ENCODE results near the gene TIMELESS.

The TIMELESS gene

GRCh38 chr12:56477521-56478225 is 28.4 kb upstream of the TIMELESS start:
- H3K27ac Mint-ChIP-seq = no peak overlapping the region
- no peaks in the 10 kb centered on the region for H3K9me3 Mint-ChIP-seq
- no peak overlapping the region for H3K4me3 Mint-ChIP-seq
- no peaks in the 10 kb centered on the region for H3K27me3 Mint-ChIP-seq
- CTCF ChIA-PET = no interaction called here
- DNase-seq = no peak
- no peaks in the 10 kb centered on the region for H3K4me1 Mint-ChIP-seq
- H3K36me3 Mint-ChIP-seq = peaks cover 3% of the 10 kb centered on the region

GRCh38 chr12:56476972-56477432 is 27.8 kb upstream of the TIMELESS start:
- no peak for DNase-seq
- Mint-ChIP-seq H3K4me3 (no peak overlapping the region), H3K9me3 (no peaks in the 10 kb centered on the region), H3K36me3 (peaks cover 3% of the 10 kb centered on the region), H3K27me3 (no peaks in the 10 kb centered on the region), H3K4me1 (peaks cover 2% of the 10 kb centered on the region), H3K27ac (no peak overlapping the region)
- CTCF ChIA-PET = no interaction called here

GRCh38 chr12:56476143-56476542 is 26.9 kb upstream of the TIMELESS start:
- peaks cover 5% of the 10 kb centered on the region for H3K4me1 Mint-ChIP-seq
- CTCF ChIA-PET = interaction anchor here (1.5 kb wide), 1 partner anchor 37 kb away, joined by 4 read pairs; no protein-coding TSS in a partner anchor
- DNase-seq = no peak
- no peak overlapping the region for H3K27ac Mint-ChIP-seq
- no peaks in the 10 kb centered on the region for H3K27me3 Mint-ChIP-seq
- H3K4me3 Mint-ChIP-seq = no peak overlapping the region
- peaks cover 3% of the 10 kb centered on the region for H3K36me3 Mint-ChIP-seq
- no peaks in the 10 kb centered on the region for H3K9me3 Mint-ChIP-seq

GRCh38 chr12:56474389-56474788 is 25.2 kb upstream of the TIMELESS start:
- CTCF ChIA-PET = interaction anchor here (1.4 kb wide), 1 partner anchor 11 kb away, joined by 4 read pairs; no protein-coding TSS in a partner anchor
- H3K36me3 Mint-ChIP-seq = peaks cover 10% of the 10 kb centered on the region
- no peaks in the 10 kb centered on the region for H3K9me3 Mint-ChIP-seq
- H3K4me3 Mint-ChIP-seq = no peak overlapping the region
- no peak for DNase-seq
- H3K4me1 Mint-ChIP-seq = peaks cover 16% of the 10 kb centered on the region
- no peaks in the 10 kb centered on the region for H3K27me3 Mint-ChIP-seq
- H3K27ac Mint-ChIP-seq = no peak overlapping the region

GRCh38 chr12:56469007-56469930 is 20.0 kb upstream of the TIMELESS start:
- Mint-ChIP-seq H3K27me3 (peaks cover 3% of the 10 kb centered on the region), H3K36me3 (peaks cover 7% of the 10 kb centered on the region), H3K4me1 (peaks cover 33% of the 10 kb centered on the region), H3K27ac (peak overlapping the region; percentile 98), H3K9me3 (no peaks in the 10 kb centered on the region), H3K4me3 (peak overlapping the region; percentile 89)
- CTCF ChIA-PET = interaction anchor here (0.6 to 1.2 kb wide), 5 partner anchors 10 to 263 kb away, joined by 3 to 7 read pairs (median 3); no protein-coding TSS in a partner anchor
- no peak for DNase-seq

GRCh38 chr12:56468216-56469006 is 19.2 kb upstream of the TIMELESS start, which contains the start of gene SPRYD4:
TSS of gene SPRYD4 (plus strand) at chr12:56468578. CDS start at chr12:56468592, 14 bp downstream.
- Mint-ChIP-seq H3K36me3 (peaks cover 7% of the 10 kb centered on the region), H3K4me3 (peak within 1 kb of the TSS; percentile 89), H3K9me3 (no peaks in the 10 kb centered on the region), H3K27me3 (peaks cover 4% of the 10 kb centered on the region), H3K4me1 (peaks cover 35% of the 10 kb centered on the region), H3K27ac (peak within 1 kb of the TSS; percentile 98)
- DNase-seq = peak; percentile 95
- CTCF ChIA-PET = interaction anchor here (1.2 kb wide), 1 partner anchor 10 kb away, joined by 3 read pairs; no protein-coding TSS in a partner anchor

GRCh38 chr12:56462565-56462964 is 13.3 kb upstream of the TIMELESS start:
- H3K27me3 Mint-ChIP-seq = peaks cover 4% of the 10 kb centered on the region
- no peak overlapping the region for H3K4me3 Mint-ChIP-seq
- no peaks in the 10 kb centered on the region for H3K36me3 Mint-ChIP-seq
- no peak for DNase-seq
- CTCF ChIA-PET = interaction anchor here (0.8 to 3.1 kb wide), 5 partner anchors 24 to 273 kb away, joined by 3 to 21 read pairs (median 7); partner anchors contain the start of genes ANKRD52 and STAT2
- H3K4me1 Mint-ChIP-seq = peaks cover 10% of the 10 kb centered on the region
- H3K9me3 Mint-ChIP-seq = no peaks in the 10 kb centered on the region
- no peak overlapping the region for H3K27ac Mint-ChIP-seq

- DNase-seq = no peak
- Mint-ChIP-seq H3K4me1 (peaks cover 7% of the 10 kb centered on the region), H3K36me3 (no peaks in the 10 kb centered on the region), H3K4me3 (no peak overlapping the region), H3K9me3 (no peaks in the 10 kb centered on the region), H3K27ac (no peak overlapping the region), H3K27me3 (peaks cover 4% of the 10 kb centered on the region)
- CTCF ChIA-PET = interaction anchor here (1.0 to 1.8 kb wide), 3 partner anchors 13 to 255 kb away, joined by 3 to 10 read pairs (median 4); partner anchors contain the start of gene TIMELESS
Observed at GRCh38 chr12:56461235-56462159, 12.3 kb upstream of the TIMELESS start.

GRCh38 chr12:56457817-56458216 is 8.6 kb upstream of the TIMELESS start:
- Mint-ChIP-seq H3K9me3 (no peaks in the 10 kb centered on the region), H3K27me3 (peaks cover 25% of the 10 kb centered on the region), H3K36me3 (no peaks in the 10 kb centered on the region), H3K4me3 (no peak overlapping the region), H3K4me1 (no peaks in the 10 kb centered on the region), H3K27ac (no peak overlapping the region)
- DNase-seq = no peak
- CTCF ChIA-PET = interaction anchor here (1.1 kb wide), 1 partner anchor 11 kb away, joined by 3 read pairs; the partner anchor contains the start of gene SPRYD4

- Mint-ChIP-seq H3K4me1 (peaks cover 5% of the 10 kb centered on the region), H3K9me3 (no peaks in the 10 kb centered on the region), H3K27ac (no peak within 1 kb of the TSS), H3K27me3 (peaks cover 27% of the 10 kb centered on the region), H3K4me3 (no peak within 1 kb of the TSS), H3K36me3 (no peaks in the 10 kb centered on the region)
- DNase-seq = no peak
- CTCF ChIA-PET = interaction anchor here (2.6 kb wide), 1 partner anchor 9 kb away, joined by 10 read pairs; no protein-coding TSS in a partner anchor
Observed at GRCh38 chr12:56454557-56454956, 5.3 kb upstream of the TIMELESS start, which contains the start of gene MIP. TSS of gene MIP (minus strand) at chr12:56454657. CDS start at chr12:56454613, 44 bp downstream.

GRCh38 chr12:56451147-56451546 is 1.9 kb upstream of the TIMELESS start:
- H3K4me1 Mint-ChIP-seq = peaks cover 19% of the 10 kb centered on the region
- peaks cover 27% of the 10 kb centered on the region for H3K27me3 Mint-ChIP-seq
- CTCF ChIA-PET = interaction anchor here (0.8 kb wide), 1 partner anchor 13 kb away, joined by 3 read pairs; no protein-coding TSS in a partner anchor
- no peak overlapping the region for H3K4me3 Mint-ChIP-seq
- peaks cover 3% of the 10 kb centered on the region for H3K36me3 Mint-ChIP-seq
- no peak for DNase-seq
- H3K27ac Mint-ChIP-seq = no peak overlapping the region
- no peaks in the 10 kb centered on the region for H3K9me3 Mint-ChIP-seq

GRCh38 chr12:56450241-56450640 is 1.0 kb upstream of the TIMELESS start:
- Mint-ChIP-seq H3K4me3 (no peak overlapping the region), H3K4me1 (peaks cover 19% of the 10 kb centered on the region), H3K27me3 (peaks cover 21% of the 10 kb centered on the region), H3K9me3 (no peaks in the 10 kb centered on the region), H3K36me3 (peaks cover 3% of the 10 kb centered on the region), H3K27ac (no peak overlapping the region)
- DNase-seq = no peak
- CTCF ChIA-PET = interaction anchor here (2.3 kb wide), 1 partner anchor 14 kb away, joined by 11 read pairs; no protein-coding TSS in a partner anchor

Measured in activated naive CD4-positive, alpha-beta T cell treated with anti-CD3 and anti-CD28 coated beads, Interleukin-2, amount 10 ng/mL, durations not matched to agents 7 days and 5 days (primary cell).